ENCODE results near the gene SLC35D1.

DNA sequence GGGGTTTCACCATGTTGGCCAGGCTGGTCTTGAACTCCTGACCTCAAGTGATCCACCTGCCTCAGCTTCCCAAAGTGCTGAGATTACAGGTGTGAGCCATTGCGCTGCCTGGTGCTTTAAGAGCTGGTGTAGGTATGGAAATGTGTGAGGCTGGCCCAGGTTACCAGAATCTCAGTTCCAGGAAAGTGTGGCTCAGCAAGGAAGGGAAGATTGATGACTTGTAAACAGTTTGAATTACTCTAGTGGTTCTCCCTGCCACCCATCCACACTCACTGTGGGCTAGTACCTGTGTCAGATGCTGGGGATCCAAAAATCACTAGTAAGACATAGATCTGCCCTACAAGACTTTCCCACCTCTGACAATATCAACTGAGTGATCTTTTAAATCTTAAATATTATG lies 34.5 kb upstream of the SLC35D1 start:
- TF ChIP-seq POLR2AphosphoS5 (IDR thresholded peaks at IDR 0.05; ENCODE audit: borderline replicate concordance, low read depth, low read length) (no peak), EZH2 (IDR thresholded peaks at IDR 0.05) (no peak)
